Measurements from ENCODE around the gene CIPC. TPM values are rescaled to one million over a fixed set of nuclear protein-coding genes. Genes with fewer than 3 reads are reported as not detected.

The CIPC gene
- total RNA-seq, 1 experiment from 2014 or later, result 31.1 TPM

GRCh38 chr14:77140359-77141213, 42.5 kb downstream of the CIPC start:
- intact Hi-C loops (cut with micrococcal nuclease; ENCODE audit: unreplicated experiment), result no loop called here
- Histone ChIP-seq H3K27me3 (replicated peaks; ENCODE audit: insufficient read depth, low read depth, low read length, poor library complexity) (peaks cover 53% of the 10 kb centered on the region), H3K27ac (ENCODE audit: low read depth, low read length, poor library complexity, severe bottlenecking) (no peak overlapping the region), H3K4me1 (ENCODE audit: insufficient read depth, low read length, poor library complexity, severe bottlenecking) (peaks cover 6% of the 10 kb centered on the region), H3K9me3 (ENCODE audit: low read depth, low read length, poor library complexity, severe bottlenecking) (no peaks in the 10 kb centered on the region), H3K36me3 (ENCODE audit: insufficient read depth, low read length, poor library complexity, severe bottlenecking) (no peaks in the 10 kb centered on the region), H3K4me3 (ENCODE audit: low read depth, low read length, poor library complexity, severe bottlenecking) (peak overlapping the region; percentile 42)
- TF ChIP-seq CTCF (conservative IDR thresholded peaks at IDR 0.05; ENCODE audit: low read depth, low read length) (no peak), EZH2 (IDR thresholded peaks at IDR 0.05; ENCODE audit: borderline replicate concordance, low read depth, low read length, poor library complexity, severe bottlenecking) (no peak)
- peak; percentile 50 for DNase-seq (ENCODE audit: low spot score)
- BruUV-seq (replicated peaks), result no TSS peak
- CTCF ChIA-PET, result interaction anchor here (1.0 to 1.5 kb wide), 5 partner anchors 9 to 175 kb away, joined by 3 to 11 read pairs (median 4); no protein-coding TSS in a partner anchor
- POLR2A ChIA-PET (ENCODE audit: low non-redundant PET), result no interaction called here

GRCh38 chr14:77141214-77142004, 43.4 kb downstream of the CIPC start, which contains the start of gene ZDHHC22:
Gene ZDHHC22 (minus strand): TSS chr14:77141791. CDS start chr14:77139738, 2,053 bp downstream.
- CTCF ChIA-PET, result interaction anchor here (2.2 kb wide), 1 partner anchor 10 kb away, joined by 13 read pairs; no protein-coding TSS in a partner anchor
- BruUV-seq (replicated peaks), result no TSS peak

More at GRCh38 chr14:77141214-77142004, 43.4 kb downstream of the CIPC start, which contains the start of gene ZDHHC22:
- Histone ChIP-seq H3K27ac (ENCODE audit: low read depth, low read length, poor library complexity, severe bottlenecking) (no peak within 1 kb of the TSS), H3K4me3 (ENCODE audit: low read depth, low read length, poor library complexity, severe bottlenecking) (peak within 1 kb of the TSS; percentile 42), H3K36me3 (ENCODE audit: insufficient read depth, low read length, poor library complexity, severe bottlenecking) (no peaks in the 10 kb centered on the region), H3K27me3 (replicated peaks; ENCODE audit: insufficient read depth, low read depth, low read length, poor library complexity) (peaks cover 57% of the 10 kb centered on the region), H3K9me3 (ENCODE audit: low read depth, low read length, poor library complexity, severe bottlenecking) (no peaks in the 10 kb centered on the region), H3K4me1 (ENCODE audit: insufficient read depth, low read length, poor library complexity, severe bottlenecking) (peaks cover 6% of the 10 kb centered on the region)
- intact Hi-C loops (cut with micrococcal nuclease; ENCODE audit: unreplicated experiment), result no loop called here
- POLR2A ChIA-PET (ENCODE audit: low non-redundant PET), result no interaction called here
- peak; percentile 54 for DNase-seq (ENCODE audit: low spot score)
- TF ChIP-seq EZH2 (IDR thresholded peaks at IDR 0.05; ENCODE audit: borderline replicate concordance, low read depth, low read length, poor library complexity, severe bottlenecking) (no peak), CTCF (conservative IDR thresholded peaks at IDR 0.05; ENCODE audit: low read depth, low read length) (peak; percentile 36; the same call in 1 of the 2 replicates)
